GM10248 (cell line): ENCODE data around the gene NSG2.

Experiments used
- CTCF ChIA-PET: fragments of 300-600 bp; sonication (Branson Sonifier 250); formaldehyde crosslinking; extraction: SDS; loops from one replicate; lab custom pipeline; 2021; ENCODE audit warnings: antibody characterized with exemption; lab: Yijun Ruan, JAX
- POLR2A ChIA-PET: fragments of 350-650 bp; sonication (Branson Sonifier 250); formaldehyde crosslinking; extraction: SDS; loops from one replicate; lab custom pipeline; 2020; ENCODE audit warnings: antibody characterized with exemption; lab: Yijun Ruan, JAX
- DNase-seq: peaks from one replicate; pipeline ENCODE4 v3.0.0; 2012; ENCODE audit errors: extremely low spot score
- TF ChIP-seq, protein P1 (sequence below): IDR thresholded peaks from 2 replicates; pipeline ENCODE4 v1.5.1; 2012; ENCODE audit warnings: mild to moderate bottlenecking, low read depth; ENCODE audit errors: extremely low read depth, missing control alignments, control extremely low read depth

NSG2 gene

DNA sequence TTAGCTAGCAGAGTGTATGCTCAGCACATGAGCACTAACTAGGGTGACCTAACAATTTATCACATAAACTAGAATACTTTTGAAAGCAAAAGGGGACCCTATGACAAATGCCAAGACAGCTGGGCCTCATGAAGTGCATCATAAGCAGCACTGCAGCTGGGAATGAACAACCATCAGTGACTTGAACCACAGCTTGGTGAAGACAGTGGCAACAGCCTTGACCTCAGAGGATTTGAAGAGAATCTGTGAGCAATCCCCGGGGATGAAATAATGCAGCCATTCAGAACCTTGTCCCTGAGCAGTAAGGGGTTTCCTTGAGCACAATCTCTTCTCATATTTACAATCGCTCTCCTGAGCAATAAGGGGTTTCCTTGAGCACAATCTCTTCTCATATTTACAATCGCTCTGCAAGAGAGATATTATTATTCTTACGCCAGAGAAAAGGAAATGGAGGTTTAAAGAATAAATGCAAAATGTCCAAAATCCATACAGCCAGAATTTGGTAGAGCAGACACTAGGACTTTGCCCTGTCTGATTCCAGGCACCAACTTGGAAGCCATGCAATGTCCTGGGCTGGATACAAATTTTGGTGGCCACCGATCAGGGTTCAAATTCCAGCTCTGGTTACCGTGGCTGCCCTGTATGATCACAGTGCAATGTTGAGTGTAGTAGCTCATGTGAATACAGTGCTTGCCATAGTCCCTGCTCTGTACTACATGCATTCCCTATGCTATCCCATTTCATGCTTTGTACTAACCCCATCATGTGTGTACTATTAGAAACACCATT, 846 bp upstream of the NSG2 start:
- TF ChIP-seq, protein P1, sequence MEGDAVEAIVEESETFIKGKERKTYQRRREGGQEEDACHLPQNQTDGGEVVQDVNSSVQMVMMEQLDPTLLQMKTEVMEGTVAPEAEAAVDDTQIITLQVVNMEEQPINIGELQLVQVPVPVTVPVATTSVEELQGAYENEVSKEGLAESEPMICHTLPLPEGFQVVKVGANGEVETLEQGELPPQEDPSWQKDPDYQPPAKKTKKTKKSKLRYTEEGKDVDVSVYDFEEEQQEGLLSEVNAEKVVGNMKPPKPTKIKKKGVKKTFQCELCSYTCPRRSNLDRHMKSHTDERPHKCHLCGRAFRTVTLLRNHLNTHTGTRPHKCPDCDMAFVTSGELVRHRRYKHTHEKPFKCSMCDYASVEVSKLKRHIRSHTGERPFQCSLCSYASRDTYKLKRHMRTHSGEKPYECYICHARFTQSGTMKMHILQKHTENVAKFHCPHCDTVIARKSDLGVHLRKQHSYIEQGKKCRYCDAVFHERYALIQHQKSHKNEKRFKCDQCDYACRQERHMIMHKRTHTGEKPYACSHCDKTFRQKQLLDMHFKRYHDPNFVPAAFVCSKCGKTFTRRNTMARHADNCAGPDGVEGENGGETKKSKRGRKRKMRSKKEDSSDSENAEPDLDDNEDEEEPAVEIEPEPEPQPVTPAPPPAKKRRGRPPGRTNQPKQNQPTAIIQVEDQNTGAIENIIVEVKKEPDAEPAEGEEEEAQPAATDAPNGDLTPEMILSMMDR = no peak
- CTCF ChIA-PET = interaction anchor here (0.7 to 4.8 kb wide), 12 partner anchors 9 to 426 kb away, joined by 3 to 80 read pairs (median 6); no protein-coding TSS in a partner anchor
- POLR2A ChIA-PET = no interaction called here
- DNase-seq = no peak

DNA sequence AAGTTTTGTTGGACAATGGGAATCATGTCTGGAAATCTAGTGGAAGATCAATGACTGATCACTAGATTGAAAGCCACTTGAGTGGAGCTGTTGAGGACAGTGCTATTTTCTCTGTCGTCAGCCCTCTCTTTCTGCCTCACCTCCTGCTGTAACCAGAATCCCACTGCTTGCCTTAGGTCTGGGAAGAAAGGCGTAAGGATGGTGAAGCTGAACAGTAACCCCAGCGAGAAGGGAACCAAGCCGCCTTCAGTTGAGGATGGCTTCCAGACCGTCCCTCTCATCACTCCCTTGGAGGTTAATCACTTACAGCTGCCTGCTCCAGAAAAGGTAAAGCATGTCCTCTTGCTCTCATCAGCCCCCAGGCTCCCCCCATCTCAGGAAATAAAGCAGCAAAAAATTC, 1.1 kb downstream of the NSG2 start:
- no peak for DNase-seq
- ChIA-PET CTCF (interaction anchor here (1.1 to 4.8 kb wide), 4 partner anchors 10 to 284 kb away, joined by 3 to 80 read pairs (median 12); no protein-coding TSS in a partner anchor), POLR2A (no interaction called here)
- TF ChIP-seq, protein P1 = no peak

DNA sequence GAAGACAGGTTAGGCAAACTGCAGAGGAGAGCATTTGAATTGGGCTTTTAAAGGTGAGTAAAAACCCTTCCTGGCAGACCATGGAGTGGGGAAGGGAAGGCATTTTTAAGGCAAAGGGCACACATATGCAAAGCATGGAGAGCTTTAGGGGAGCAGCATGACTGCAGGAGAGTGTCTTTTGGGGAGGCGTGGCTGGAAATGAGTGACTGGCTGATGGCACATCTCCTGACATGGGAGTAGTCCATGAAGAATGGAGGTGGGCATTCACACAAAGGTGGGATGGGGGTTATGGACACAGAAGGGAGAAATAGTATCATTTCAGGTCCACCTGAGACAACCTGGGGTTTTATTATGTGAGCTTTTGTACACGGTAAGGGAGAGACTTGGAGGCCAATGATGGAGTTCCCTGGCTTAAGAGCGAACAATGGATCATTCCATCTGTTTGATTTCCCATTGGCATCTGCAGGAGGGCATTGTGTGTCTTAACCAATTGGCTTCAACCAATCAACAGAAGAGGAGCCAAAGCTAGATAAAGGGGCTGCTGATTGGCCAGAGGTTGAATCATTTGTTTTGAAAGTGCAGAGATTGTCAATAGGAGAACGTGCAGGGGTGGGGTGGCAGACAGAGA, 2.1 kb downstream of the NSG2 start:
- ChIA-PET POLR2A (no interaction called here), CTCF (interaction anchor here (1.3 to 4.8 kb wide), 4 partner anchors 9 to 432 kb away, joined by 4 to 80 read pairs (median 14); no protein-coding TSS in a partner anchor)
- DNase-seq = peak; percentile 2
- TF ChIP-seq, protein P1 = no peak

DNA sequence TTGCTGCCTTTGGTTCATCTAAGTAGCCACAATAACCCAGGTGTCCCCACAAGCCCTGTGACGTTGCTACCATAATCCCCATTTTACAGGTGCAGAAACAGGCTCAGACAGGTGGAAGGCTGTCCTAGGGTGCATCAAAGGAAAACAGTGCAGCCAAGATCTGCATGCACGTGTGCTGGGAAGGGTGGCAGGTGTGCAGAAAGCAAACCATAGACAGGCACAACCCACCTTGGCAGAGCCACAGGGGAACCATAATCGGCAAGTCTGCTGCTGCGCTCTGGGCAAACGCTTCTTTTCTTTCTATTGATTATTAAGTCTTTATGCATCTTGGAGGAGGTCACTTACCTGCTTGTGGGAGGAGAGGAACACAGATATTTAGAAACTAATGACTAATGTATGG, 7.1 kb downstream of the NSG2 start:
- TF ChIP-seq, protein P1 = no peak
- POLR2A ChIA-PET = no interaction called here
- CTCF ChIA-PET = interaction anchor here (2.3 kb wide), 1 partner anchor 259 kb away, joined by 9 read pairs; no protein-coding TSS in a partner anchor

DNA sequence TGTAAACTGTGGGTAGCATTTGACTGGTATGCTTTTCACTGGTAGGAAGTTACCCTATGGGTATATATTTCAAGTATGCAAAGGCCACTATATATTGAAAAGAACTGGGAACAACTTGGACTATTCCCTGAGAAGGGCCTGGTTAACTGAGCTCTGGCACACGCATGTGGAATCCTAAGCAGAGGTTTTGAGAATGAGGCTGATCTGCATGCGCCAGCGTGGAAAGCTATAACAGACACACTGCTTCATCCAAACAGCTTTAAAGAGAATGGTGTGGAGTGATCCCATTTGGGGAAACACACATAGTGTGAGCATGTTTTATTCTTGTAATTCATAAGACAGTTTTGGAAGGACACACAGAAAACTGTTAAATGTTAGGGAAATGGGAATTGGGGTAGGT, 8.4 kb downstream of the NSG2 start:
- TF ChIP-seq, protein P1 = no peak
- ChIA-PET POLR2A (no interaction called here), CTCF (interaction anchor here (2.3 kb wide), 1 partner anchor 258 kb away, joined by 9 read pairs; no protein-coding TSS in a partner anchor)
- DNase-seq = no peak

More for the DNA sequence above, 7.1 kb downstream of the NSG2 start:
- no peak for DNase-seq

DNA sequence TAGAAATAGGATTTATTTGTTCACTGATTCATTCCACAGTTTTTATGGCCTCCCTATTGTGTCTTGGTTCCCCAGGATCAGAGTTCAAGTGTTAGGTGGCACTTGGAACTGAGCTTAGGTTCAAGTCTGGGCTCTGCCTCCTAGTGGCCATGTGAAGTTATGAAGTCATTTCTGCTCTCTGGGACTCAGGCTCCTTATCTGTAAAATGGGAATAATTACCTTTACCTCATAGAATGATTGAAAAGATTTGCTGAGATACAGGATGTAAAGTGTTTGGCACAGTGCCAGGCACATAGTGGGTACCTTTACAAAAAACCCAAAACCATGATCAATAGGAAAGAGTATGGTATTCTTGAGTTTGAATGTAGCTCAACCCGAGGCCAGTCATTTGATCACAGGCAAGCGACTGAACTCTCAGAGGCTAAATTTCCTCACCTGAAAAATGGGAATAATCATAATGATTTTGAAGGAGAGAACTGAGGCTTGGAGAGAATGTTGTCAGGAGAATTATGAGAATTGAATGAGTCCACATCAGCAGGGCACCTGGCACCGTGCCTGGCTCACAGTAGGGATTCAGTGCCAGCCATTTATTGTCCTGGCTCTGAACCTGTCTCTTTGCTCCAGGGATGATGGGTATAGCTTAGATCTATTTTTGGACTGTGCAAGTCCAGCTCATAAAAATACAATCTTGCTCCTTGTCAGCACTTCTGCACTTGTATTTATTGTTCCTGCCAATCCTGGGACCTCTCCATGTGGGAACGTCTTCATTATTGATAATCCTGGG, 10.8 kb downstream of the NSG2 start:
- no peak for DNase-seq
- TF ChIP-seq, protein P1 = no peak
- ChIA-PET POLR2A (no interaction called here), CTCF (interaction anchor here (0.8 to 3.3 kb wide), 8 partner anchors 10 to 484 kb away, joined by 3 to 22 read pairs (median 4); partner anchors contain the start of genes BOD1 and NSG2)
